BLaER1 (cell line): ENCODE data around the gene COL8A2.

Source experiments
- H3K27ac ChIP-seq: shearing (Covaris generic); formaldehyde crosslinking; 2 replicates; pipeline ENCODE4 v1.8.1; 2022
- H3K27me3 ChIP-seq: shearing (Covaris generic); formaldehyde crosslinking; 2 replicates; pipeline ENCODE4 v1.8.1; 2022
- H3K36me3 ChIP-seq: shearing (Covaris generic); formaldehyde crosslinking; 2 replicates; pipeline ENCODE4 v1.8.1; 2022
- H3K4me1 ChIP-seq: shearing (Covaris generic); formaldehyde crosslinking; 2 replicates; pipeline ENCODE4 v1.8.1; 2022
- H3K4me2 ChIP-seq: shearing (Covaris generic); formaldehyde crosslinking; 2 replicates; pipeline ENCODE4 v1.8.1; 2022
- H3K4me3 ChIP-seq: shearing (Covaris generic); formaldehyde crosslinking; 2 replicates; pipeline ENCODE4 v1.8.1; 2022
- H3K9ac ChIP-seq: shearing (Covaris generic); formaldehyde crosslinking; 2 replicates; pipeline ENCODE4 v1.8.1; 2022
- H3K9me3 ChIP-seq: shearing (Covaris generic); formaldehyde crosslinking; 2 replicates; pipeline ENCODE4 v1.8.1; 2022
- H4K20me1 ChIP-seq: shearing (Covaris generic); formaldehyde crosslinking; 2 replicates; pipeline ENCODE4 v1.8.1; 2022
- Cebpa-rat ChIP-seq: shearing (Covaris generic); IDR thresholded peaks from 2 replicates; pipeline ENCODE4 v1.8.1; 2022

Gene COL8A2

GRCh38 chr1:36080801-36081200 is 44.2 kb downstream of the COL8A2 start:
- H3K9ac ChIP-seq: no peak overlapping the region
- H3K36me3 ChIP-seq: no peaks in the 10 kb centered on the region
- H3K27me3 ChIP-seq: no peaks in the 10 kb centered on the region
- peaks cover 41% of the 10 kb centered on the region for H3K4me1 ChIP-seq
- H3K4me2 ChIP-seq: no peak overlapping the region
- no peak overlapping the region for H3K27ac ChIP-seq
- no peaks in the 10 kb centered on the region for H3K9me3 ChIP-seq
- no peak overlapping the region for H3K4me3 ChIP-seq
- no peaks in the 10 kb centered on the region for H4K20me1 ChIP-seq
- TF ChIP-seq Cebpa-rat: no peak

- Histone ChIP-seq H3K9me3 (no peaks in the 10 kb centered on the region), H3K4me3 (no peak overlapping the region), H3K27ac (no peak overlapping the region), H3K36me3 (no peaks in the 10 kb centered on the region), H3K4me1 (peaks cover 35% of the 10 kb centered on the region), H3K27me3 (no peaks in the 10 kb centered on the region), H3K4me2 (no peak overlapping the region), H3K9ac (no peak overlapping the region), H4K20me1 (no peaks in the 10 kb centered on the region)
- no peak for TF ChIP-seq Cebpa-rat
Measured at GRCh38 chr1:36080236-36080635, 44.8 kb downstream of the COL8A2 start.

GRCh38 chr1:36076979-36077573 is 47.9 kb downstream of the COL8A2 start:
- Histone ChIP-seq H3K27me3 (no peaks in the 10 kb centered on the region), H3K4me3 (no peak overlapping the region), H3K27ac (no peak overlapping the region), H4K20me1 (no peaks in the 10 kb centered on the region), H3K9me3 (no peaks in the 10 kb centered on the region), H3K36me3 (no peaks in the 10 kb centered on the region), H3K4me2 (no peak overlapping the region), H3K4me1 (peaks cover 4% of the 10 kb centered on the region), H3K9ac (no peak overlapping the region)
- TF ChIP-seq Cebpa-rat: no peak

- no peaks in the 10 kb centered on the region for H4K20me1 ChIP-seq
- TF ChIP-seq Cebpa-rat: no peak
- no peak overlapping the region for H3K4me3 ChIP-seq
- no peaks in the 10 kb centered on the region for H3K27me3 ChIP-seq
- no peak overlapping the region for H3K9ac ChIP-seq
- no peak overlapping the region for H3K4me2 ChIP-seq
- no peaks in the 10 kb centered on the region for H3K9me3 ChIP-seq
- H3K27ac ChIP-seq: no peak overlapping the region
- H3K36me3 ChIP-seq: no peaks in the 10 kb centered on the region
- no peaks in the 10 kb centered on the region for H3K4me1 ChIP-seq
Measured at GRCh38 chr1:36070349-36070748, 54.7 kb downstream of the COL8A2 start.

GRCh38 chr1:36068866-36069265 is 56.2 kb downstream of the COL8A2 start:
- no peaks in the 10 kb centered on the region for H3K9me3 ChIP-seq
- TF ChIP-seq Cebpa-rat: no peak
- no peak overlapping the region for H3K4me2 ChIP-seq
- H3K4me1 ChIP-seq: no peaks in the 10 kb centered on the region
- no peak overlapping the region for H3K27ac ChIP-seq
- H3K36me3 ChIP-seq: no peaks in the 10 kb centered on the region
- H3K4me3 ChIP-seq: no peak overlapping the region
- H3K9ac ChIP-seq: no peak overlapping the region
- no peaks in the 10 kb centered on the region for H3K27me3 ChIP-seq
- H4K20me1 ChIP-seq: no peaks in the 10 kb centered on the region

- Histone ChIP-seq H3K27ac (no peak overlapping the region), H3K36me3 (no peaks in the 10 kb centered on the region), H3K9ac (no peak overlapping the region), H4K20me1 (no peaks in the 10 kb centered on the region), H3K4me2 (no peak overlapping the region), H3K27me3 (no peaks in the 10 kb centered on the region), H3K9me3 (no peaks in the 10 kb centered on the region), H3K4me1 (no peaks in the 10 kb centered on the region), H3K4me3 (no peak overlapping the region)
- TF ChIP-seq Cebpa-rat: no peak
Measured at GRCh38 chr1:36067871-36068270, 57.2 kb downstream of the COL8A2 start.

- no peaks in the 10 kb centered on the region for H3K4me1 ChIP-seq
- H3K36me3 ChIP-seq: no peaks in the 10 kb centered on the region
- no peak overlapping the region for H3K9ac ChIP-seq
- no peak overlapping the region for H3K27ac ChIP-seq
- no peaks in the 10 kb centered on the region for H3K9me3 ChIP-seq
- no peak overlapping the region for H3K4me2 ChIP-seq
- H3K27me3 ChIP-seq: no peaks in the 10 kb centered on the region
- no peaks in the 10 kb centered on the region for H4K20me1 ChIP-seq
- TF ChIP-seq Cebpa-rat: no peak
- no peak overlapping the region for H3K4me3 ChIP-seq
Measured at GRCh38 chr1:36062315-36062714, 62.7 kb downstream of the COL8A2 start.

GRCh38 chr1:36055706-36056105 is 69.3 kb downstream of the COL8A2 start:
- no peak overlapping the region for H3K4me2 ChIP-seq
- TF ChIP-seq Cebpa-rat: no peak
- H3K4me3 ChIP-seq: no peak overlapping the region
- peaks cover 12% of the 10 kb centered on the region for H3K36me3 ChIP-seq
- H3K9me3 ChIP-seq: no peaks in the 10 kb centered on the region
- no peaks in the 10 kb centered on the region for H4K20me1 ChIP-seq
- H3K4me1 ChIP-seq: no peaks in the 10 kb centered on the region
- H3K27me3 ChIP-seq: no peaks in the 10 kb centered on the region
- no peak overlapping the region for H3K27ac ChIP-seq
- no peak overlapping the region for H3K9ac ChIP-seq

GRCh38 chr1:36053978-36054377 is 71.0 kb downstream of the COL8A2 start:
- no peak overlapping the region for H3K9ac ChIP-seq
- H3K9me3 ChIP-seq: no peaks in the 10 kb centered on the region
- peaks cover 19% of the 10 kb centered on the region for H3K36me3 ChIP-seq
- H3K4me2 ChIP-seq: no peak overlapping the region
- no peak for TF ChIP-seq Cebpa-rat
- H3K27me3 ChIP-seq: no peaks in the 10 kb centered on the region
- no peak overlapping the region for H3K27ac ChIP-seq
- H3K4me1 ChIP-seq: no peaks in the 10 kb centered on the region
- no peak overlapping the region for H3K4me3 ChIP-seq
- H4K20me1 ChIP-seq: no peaks in the 10 kb centered on the region

- Histone ChIP-seq H3K4me1 (no peaks in the 10 kb centered on the region), H3K9ac (no peak overlapping the region), H3K36me3 (peaks cover 41% of the 10 kb centered on the region), H3K4me2 (no peak overlapping the region), H3K27me3 (no peaks in the 10 kb centered on the region), H4K20me1 (no peaks in the 10 kb centered on the region), H3K9me3 (peaks cover 14% of the 10 kb centered on the region), H3K4me3 (no peak overlapping the region), H3K27ac (no peak overlapping the region)
- TF ChIP-seq Cebpa-rat: no peak
Measured at GRCh38 chr1:36051821-36052220, 73.2 kb downstream of the COL8A2 start.
